Epithelial cell of proximal tubule (primary cell): Measurements from ENCODE around the gene DAAM2. TPM values are rescaled to one million over a fixed set of nuclear protein-coding genes. Genes with fewer than 3 reads are reported as not detected.

ENCODE experiments used
- DNase-seq: peaks from one replicate; pipeline ENCODE4 v3.0.0-alpha.2; 2011; ENCODE audit warnings: low read depth
- H3K4me3 ChIP-seq: 2 replicates; pipeline ENCODE4 v1.5.1; 2011; ENCODE audit warnings: low read depth, mild to moderate bottlenecking, low read length
- CTCF ChIP-seq: conservative IDR thresholded peaks from 2 replicates; pipeline ENCODE4 v1.5.1; 2012; ENCODE audit warnings: low read depth, mild to moderate bottlenecking, low read length
- total RNA-seq: library from RNA; depleted of rRNA; stranded (reverse); fragments of >200 nt; gene quantifications from 2 replicates; pipeline ENCODE4 v1.2.3, GENCODE V29; 2015

DAAM2 gene
- total RNA-seq, 1 donor from 2014 or later = 0.35 TPM

- no peak overlapping the region for H3K4me3 ChIP-seq
- no peak for DNase-seq
- no peak for TF ChIP-seq CTCF
Measured at GRCh38 chr6:39785281-39785680, 6.9 kb upstream of the DAAM2 start.

GRCh38 chr6:39786649-39787048 lies 5.5 kb upstream of the DAAM2 start:
- DNase-seq = no peak
- no peak overlapping the region for H3K4me3 ChIP-seq
- TF ChIP-seq CTCF = no peak

GRCh38 chr6:39787322-39787721 lies 4.9 kb upstream of the DAAM2 start:
- TF ChIP-seq CTCF = no peak
- no peak overlapping the region for H3K4me3 ChIP-seq
- no peak for DNase-seq

GRCh38 chr6:39790772-39791171 lies 1.4 kb upstream of the DAAM2 start:
- no peak overlapping the region for H3K4me3 ChIP-seq
- DNase-seq = no peak
- TF ChIP-seq CTCF = no peak

GRCh38 chr6:39791311-39791710 lies 865 bp upstream of the DAAM2 start:
- H3K4me3 ChIP-seq = no peak overlapping the region
- TF ChIP-seq CTCF = peak; percentile 42
- DNase-seq = no peak

GRCh38 chr6:39792540-39793450 lies 619 bp downstream of the DAAM2 start:
- H3K4me3 ChIP-seq = peak overlapping the region; percentile 60
- no peak for DNase-seq

More at GRCh38 chr6:39792540-39793450, 619 bp downstream of the DAAM2 start:
- no peak for TF ChIP-seq CTCF
